Effector memory CD8-positive, alpha-beta T cell (primary cell): Measurements from ENCODE around the gene PRR16.
"Not testable (repeated sequence)": the region's sequence is repeated elsewhere in the genome, so short reads cannot be mapped to it uniquely, and the experiment has no call there.

ENCODE experiments used
- ATAC-seq: fragments of 150-1000 bp; cut with Tn5 transposase; replicated peaks from 2 replicates; pipeline ENCODE4 v1.10.0; 2021; ENCODE audit warnings: mild to moderate bottlenecking, moderate library complexity
- DNase-seq, 3 experiments: peaks; one replicate each; pipeline ENCODE4 v3.0.0; 2021
- H3K27ac Mint-ChIP-seq, 2 donors: one replicate each; pipeline ENCODE4 v1.8.0; 2022; ENCODE audit warnings: mild to moderate bottlenecking in 2 of 2, mixed read lengths in 2 of 2, moderate library complexity in 2 of 2
- H3K27me3 Mint-ChIP-seq, 2 donors: one replicate each; pipeline ENCODE4 v1.8.0; 2022; ENCODE audit warnings: mixed read lengths in 2 of 2
- H3K36me3 Mint-ChIP-seq: one replicate; pipeline ENCODE4 v1.8.0; 2022; ENCODE audit warnings: mild to moderate bottlenecking, moderate library complexity, mixed read lengths; ENCODE audit not compliant: insufficient read depth
- H3K4me1 Mint-ChIP-seq, 2 donors: one replicate each; pipeline ENCODE4 v1.8.0; 2022; ENCODE audit warnings: low read depth in 2 of 2, mixed read lengths in 2 of 2
- H3K4me3 Mint-ChIP-seq, 2 donors: one replicate each; pipeline ENCODE4 v1.8.0; 2022; ENCODE audit warnings: mild to moderate bottlenecking in 2 of 2, mixed read lengths in 2 of 2, moderate library complexity in 2 of 2
- H3K9me3 Mint-ChIP-seq, 2 donors: one replicate each; pipeline ENCODE4 v1.8.0; 2022; ENCODE audit warnings: mixed read lengths in 2 of 2
- total RNA-seq, 9 experiments: gene quantifications; one replicate each; lab custom pipeline; 2026; lab: John Stamatoyannopoulos, UW

Gene PRR16
- total RNA-seq = 0 reads per million in 9 experiments

DNA sequence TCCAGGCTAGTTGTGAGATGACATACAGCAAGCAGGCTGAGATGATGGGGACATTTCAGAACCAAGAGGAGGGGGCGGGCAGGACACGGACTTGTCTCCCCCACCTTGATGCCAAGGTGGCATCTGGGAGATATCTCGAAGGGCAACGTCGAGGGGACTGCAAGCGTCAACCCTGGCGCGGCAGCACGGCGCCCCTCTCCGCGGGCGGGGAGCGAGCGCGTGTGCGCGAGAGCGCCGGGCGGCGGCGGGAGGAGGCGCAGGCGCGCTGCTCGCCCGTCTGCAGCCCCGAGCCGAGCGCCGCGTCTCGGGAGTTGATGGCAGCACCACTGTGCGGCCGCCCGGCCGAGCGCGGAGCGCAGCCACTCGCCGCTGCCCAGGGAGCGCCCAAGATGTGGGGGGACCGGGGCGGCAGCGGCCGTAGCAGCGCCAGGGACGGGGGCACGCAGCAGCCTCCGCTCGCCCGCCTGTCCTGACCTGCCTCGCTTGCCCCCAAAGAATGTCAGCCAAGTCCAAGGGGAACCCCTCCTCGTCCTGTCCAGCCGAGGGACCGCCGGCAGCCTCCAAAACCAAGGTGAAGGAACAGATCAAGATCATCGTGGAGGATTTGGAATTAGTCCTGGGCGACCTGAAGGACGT lies at the start of gene PRR16:
Gene PRR16, plus strand, starts transcription at position 310 of the 636 bp plus-strand sequence.
- no peaks in the 10 kb centered on the region for H3K9me3 Mint-ChIP-seq
- ATAC-seq (no peak), DNase-seq (no peak)
- no peaks in the 10 kb centered on the region for H3K36me3 Mint-ChIP-seq
- H3K4me3 Mint-ChIP-seq = peak within 1 kb of the TSS in 1 of 2 donors; percentile 40
- H3K27me3 Mint-ChIP-seq = peaks cover 20 to 22% of the 10 kb centered on the region in 2 donors
- H3K4me1 Mint-ChIP-seq = no peaks in the 10 kb centered on the region
- H3K27ac Mint-ChIP-seq = no peak within 1 kb of the TSS

GRCh38 chr5:120415985-120416384 lies 48.1 kb upstream of the PRR16 start:
- Mint-ChIP-seq H3K36me3 (no peaks in the 10 kb centered on the region), H3K4me1 (no peaks in the 10 kb centered on the region), H3K27ac (no peak overlapping the region), H3K9me3 (peaks cover 0 to 4% of the 10 kb centered on the region in 2 donors), H3K27me3 (no peaks in the 10 kb centered on the region), H3K4me3 (no peak overlapping the region)
- DNase-seq (no peak), ATAC-seq (no peak)

- H3K27me3 Mint-ChIP-seq = no peaks in the 10 kb centered on the region
- H3K9me3 Mint-ChIP-seq = peaks cover 2 to 4% of the 10 kb centered on the region in 2 donors
- H3K4me1 Mint-ChIP-seq = no peaks in the 10 kb centered on the region
- H3K36me3 Mint-ChIP-seq = no peaks in the 10 kb centered on the region
- ATAC-seq = no peak
- H3K4me3 Mint-ChIP-seq = no peak overlapping the region
- H3K27ac Mint-ChIP-seq = no peak overlapping the region
- no peak for DNase-seq
These were observed 45.0 kb upstream of the PRR16 start for GRCh38 chr5:120419127-120419526.

- not testable (repeated sequence) for DNase-seq, H3K4me3 Mint-ChIP-seq
- H3K9me3 Mint-ChIP-seq = peaks cover 23 to 43% of the 10 kb centered on the region in 2 donors
These were observed 37.3 kb upstream of the PRR16 start for GRCh38 chr5:120426633-120427275.

GRCh38 chr5:120430572-120430971 lies 33.5 kb upstream of the PRR16 start:
- no peaks in the 10 kb centered on the region for H3K36me3 Mint-ChIP-seq
- H3K27me3 Mint-ChIP-seq = no peaks in the 10 kb centered on the region
- no peak overlapping the region for H3K27ac Mint-ChIP-seq

More at GRCh38 chr5:120426633-120427275, 37.3 kb upstream of the PRR16 start:
- H3K27ac Mint-ChIP-seq, H3K4me1 Mint-ChIP-seq, ATAC-seq, H3K27me3 Mint-ChIP-seq, H3K36me3 Mint-ChIP-seq: not testable (repeated sequence)

DNA sequence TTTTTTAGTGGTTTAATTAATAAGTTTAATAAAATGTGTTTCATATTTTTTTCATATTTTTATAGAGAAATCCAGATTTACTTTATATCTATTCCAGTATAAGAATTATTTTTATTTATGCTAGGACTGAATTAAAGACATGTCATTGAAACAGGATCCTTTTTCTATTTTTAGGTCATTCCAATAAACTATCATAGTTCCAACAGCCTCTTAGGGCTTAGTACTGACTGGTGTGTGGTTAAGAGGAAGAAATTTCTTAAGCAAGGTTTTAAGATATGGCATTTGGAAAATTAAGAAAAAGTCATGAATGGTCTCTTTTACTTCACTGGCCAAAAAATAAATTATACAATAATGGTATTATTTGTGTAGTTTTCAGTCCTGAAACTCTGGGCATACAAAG lies 31.2 kb upstream of the PRR16 start:
- Mint-ChIP-seq H3K4me1 (no peaks in the 10 kb centered on the region), H3K36me3 (no peaks in the 10 kb centered on the region), H3K9me3 (peaks cover 18 to 43% of the 10 kb centered on the region in 2 donors), H3K4me3 (no peak overlapping the region), H3K27ac (no peak overlapping the region), H3K27me3 (no peaks in the 10 kb centered on the region)
- ATAC-seq = no peak
- no peak for DNase-seq

More at GRCh38 chr5:120430572-120430971, 33.5 kb upstream of the PRR16 start:
- Mint-ChIP-seq H3K4me1 (no peaks in the 10 kb centered on the region), H3K4me3 (no peak overlapping the region), H3K9me3 (peaks cover 21 to 36% of the 10 kb centered on the region in 2 donors)
- DNase-seq (no peak), ATAC-seq (no peak)

- H3K4me1 Mint-ChIP-seq = no peaks in the 10 kb centered on the region
- no peak for DNase-seq
- no peak for ATAC-seq
- H3K4me3 Mint-ChIP-seq = no peak overlapping the region
- H3K36me3 Mint-ChIP-seq = no peaks in the 10 kb centered on the region
- no peaks in the 10 kb centered on the region for H3K27me3 Mint-ChIP-seq
- peaks cover 12 to 22% of the 10 kb centered on the region in 2 donors for H3K9me3 Mint-ChIP-seq
- H3K27ac Mint-ChIP-seq = no peak overlapping the region
These were observed 29.0 kb upstream of the PRR16 start for GRCh38 chr5:120435129-120435528.

- no peak for DNase-seq
- Mint-ChIP-seq H3K36me3 (no peaks in the 10 kb centered on the region), H3K4me3 (no peak overlapping the region), H3K4me1 (no peaks in the 10 kb centered on the region), H3K27me3 (no peaks in the 10 kb centered on the region), H3K27ac (no peak overlapping the region), H3K9me3 (peaks cover 6 to 8% of the 10 kb centered on the region in 2 donors)
- no peak for ATAC-seq
These were observed 27.1 kb upstream of the PRR16 start for GRCh38 chr5:120436996-120437395.

- H3K4me3 Mint-ChIP-seq = no peak overlapping the region
- H3K4me1 Mint-ChIP-seq = no peaks in the 10 kb centered on the region
- no peaks in the 10 kb centered on the region for H3K27me3 Mint-ChIP-seq
- H3K9me3 Mint-ChIP-seq = peaks cover 3 to 9% of the 10 kb centered on the region in 2 donors
- ATAC-seq = no peak
- no peak for DNase-seq
- no peak overlapping the region for H3K27ac Mint-ChIP-seq
- no peaks in the 10 kb centered on the region for H3K36me3 Mint-ChIP-seq
These were observed 21.4 kb upstream of the PRR16 start for GRCh38 chr5:120442694-120443093.

DNA sequence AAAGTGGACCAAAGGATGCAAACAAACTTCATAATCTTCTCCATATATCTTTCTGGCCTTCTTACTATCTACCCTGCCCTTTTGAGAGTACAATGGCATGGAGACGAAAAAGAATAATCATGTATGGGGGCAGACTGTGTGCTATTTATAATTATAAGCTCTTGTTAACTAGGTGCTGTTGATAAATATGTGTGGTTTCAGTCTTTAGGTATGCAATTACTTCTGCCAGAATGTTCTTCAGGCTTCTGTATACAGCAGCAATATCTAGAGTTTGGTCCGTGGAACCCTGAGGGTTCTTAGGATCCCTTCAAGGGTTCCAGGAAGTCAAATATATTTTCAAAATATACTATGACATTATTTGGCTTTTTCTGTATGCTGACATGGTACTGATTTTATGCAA lies 20.5 kb upstream of the PRR16 start:
- Mint-ChIP-seq H3K27ac (no peak overlapping the region), H3K27me3 (no peaks in the 10 kb centered on the region), H3K4me3 (no peak overlapping the region), H3K4me1 (no peaks in the 10 kb centered on the region), H3K36me3 (no peaks in the 10 kb centered on the region), H3K9me3 (peaks cover 3 to 9% of the 10 kb centered on the region in 2 donors)
- DNase-seq = no peak
- no peak for ATAC-seq

DNA sequence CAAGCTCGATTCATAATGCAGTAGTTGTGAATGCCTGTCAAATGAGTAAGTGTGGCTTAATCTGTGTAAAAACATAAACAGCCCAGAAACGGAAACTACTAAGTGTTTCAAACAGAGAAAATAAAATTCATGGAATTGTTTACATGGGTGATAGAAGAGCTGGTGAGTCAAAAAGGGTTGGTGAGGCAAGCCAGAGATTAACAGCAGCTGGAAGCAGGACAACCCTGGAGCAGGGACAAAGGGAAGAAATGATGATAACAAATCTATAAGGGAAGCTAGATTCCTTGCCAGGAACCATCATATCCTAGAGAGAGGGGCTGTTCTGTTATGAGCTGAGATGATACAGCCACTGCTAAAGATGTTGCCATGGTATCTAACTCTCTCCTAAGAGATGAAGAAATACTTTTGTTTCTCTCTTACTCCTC lies 18.0 kb upstream of the PRR16 start:
- H3K4me3 Mint-ChIP-seq = no peak overlapping the region
- peaks cover 2 to 15% of the 10 kb centered on the region in 2 donors for H3K9me3 Mint-ChIP-seq
- H3K27ac Mint-ChIP-seq = no peak overlapping the region
- H3K27me3 Mint-ChIP-seq = no peaks in the 10 kb centered on the region
- H3K4me1 Mint-ChIP-seq = no peaks in the 10 kb centered on the region
- ATAC-seq = no peak
- DNase-seq = no peak
- no peaks in the 10 kb centered on the region for H3K36me3 Mint-ChIP-seq

GRCh38 chr5:120446901-120447300 lies 17.2 kb upstream of the PRR16 start:
- Mint-ChIP-seq H3K36me3 (no peaks in the 10 kb centered on the region), H3K9me3 (peaks cover 2 to 15% of the 10 kb centered on the region in 2 donors), H3K4me3 (no peak overlapping the region), H3K27me3 (no peaks in the 10 kb centered on the region), H3K4me1 (no peaks in the 10 kb centered on the region), H3K27ac (no peak overlapping the region)
- no peak for ATAC-seq
- no peak for DNase-seq

- H3K27ac Mint-ChIP-seq = no peak overlapping the region
- H3K4me1 Mint-ChIP-seq = no peaks in the 10 kb centered on the region
- no peaks in the 10 kb centered on the region for H3K36me3 Mint-ChIP-seq
- H3K27me3 Mint-ChIP-seq = no peaks in the 10 kb centered on the region
- H3K9me3 Mint-ChIP-seq = peaks cover 2 to 8% of the 10 kb centered on the region in 2 donors
- no peak for DNase-seq
- no peak overlapping the region for H3K4me3 Mint-ChIP-seq
- no peak for ATAC-seq
These were observed 16.3 kb upstream of the PRR16 start for GRCh38 chr5:120447706-120448239.

- ATAC-seq (no peak), DNase-seq (no peak)
- Mint-ChIP-seq H3K4me3 (no peak overlapping the region), H3K27ac (no peak overlapping the region), H3K9me3 (peaks cover 0 to 7% of the 10 kb centered on the region in 2 donors), H3K4me1 (no peaks in the 10 kb centered on the region), H3K27me3 (no peaks in the 10 kb centered on the region), H3K36me3 (no peaks in the 10 kb centered on the region)
These were observed 14.6 kb upstream of the PRR16 start for GRCh38 chr5:120449501-120449900.
